ACC112 (cell line): ENCODE measurements around the gene TPRA1.

Experiments
- H2AFZ ChIP-seq: fragments of 200-600 bp; sonication (generic); one replicate; pipeline ENCODE4 v1.6.0; 2017; ENCODE audit warnings: antibody characterized with exemption, low read length; ENCODE audit not compliant: unreplicated experiment
- H3K27ac ChIP-seq: fragments of 200-600 bp; sonication (generic); 2 replicates; pipeline ENCODE4 v1.5.1; 2014; ENCODE audit warnings: low read depth, mild to moderate bottlenecking, antibody characterized with exemption, low read length, moderate library complexity
- H3K27me3 ChIP-seq: fragments of 200-600 bp; sonication (generic); 2 replicates; pipeline ENCODE4 v1.6.1; 2014; ENCODE audit warnings: mild to moderate bottlenecking, antibody characterized with exemption, low read length, moderate library complexity, mixed read lengths; ENCODE audit not compliant: insufficient read depth
- H3K36me3 ChIP-seq: fragments of 200-600 bp; sonication (generic); 2 replicates; pipeline ENCODE4 v1.6.1; 2016; ENCODE audit warnings: mild to moderate bottlenecking, antibody characterized with exemption, low read length, moderate library complexity, mixed read lengths; ENCODE audit not compliant: insufficient read depth
- H3K4me1 ChIP-seq: fragments of 200-600 bp; sonication (generic); one replicate; pipeline ENCODE4 v1.6.1; 2016; ENCODE audit warnings: low read length, mixed read lengths; ENCODE audit not compliant: insufficient read depth, unreplicated experiment, control insufficient read depth
- H3K4me3 ChIP-seq: fragments of 200-600 bp; sonication (generic); 2 replicates; pipeline ENCODE4 v1.5.1; 2014; ENCODE audit warnings: mild to moderate bottlenecking, low read depth, low read length
- H3K79me2 ChIP-seq: fragments of 200-600 bp; sonication (generic); one replicate; pipeline ENCODE4 v1.6.0; 2016; ENCODE audit warnings: low read length; ENCODE audit not compliant: control insufficient read depth, unreplicated experiment, insufficient read depth

The TPRA1 gene

GRCh38 chr3:127588806-127589577, 1.5 kb downstream of the TPRA1 start:
- no peak overlapping the region for H2AFZ ChIP-seq
- peaks cover 32% of the 10 kb centered on the region for H3K4me1 ChIP-seq
- H3K36me3 ChIP-seq: no peaks in the 10 kb centered on the region
- H3K27me3 ChIP-seq: no peaks in the 10 kb centered on the region
- H3K4me3 ChIP-seq: peak overlapping the region; percentile 98
- H3K79me2 ChIP-seq: peaks cover 57% of the 10 kb centered on the region
- H3K27ac ChIP-seq: peak overlapping the region; percentile 86

- Histone ChIP-seq H3K27ac (no peak overlapping the region), H2AFZ (no peak overlapping the region), H3K79me2 (peaks cover 64% of the 10 kb centered on the region), H3K27me3 (no peaks in the 10 kb centered on the region), H3K36me3 (no peaks in the 10 kb centered on the region), H3K4me3 (no peak overlapping the region), H3K4me1 (peaks cover 32% of the 10 kb centered on the region)
Observed at GRCh38 chr3:127587876-127588275, 2.7 kb downstream of the TPRA1 start.

- H3K27me3 ChIP-seq: no peaks in the 10 kb centered on the region
- H2AFZ ChIP-seq: no peak overlapping the region
- H3K4me3 ChIP-seq: no peak overlapping the region
- no peaks in the 10 kb centered on the region for H3K36me3 ChIP-seq
- no peak overlapping the region for H3K27ac ChIP-seq
- peaks cover 75% of the 10 kb centered on the region for H3K79me2 ChIP-seq
- H3K4me1 ChIP-seq: peaks cover 22% of the 10 kb centered on the region
Observed at GRCh38 chr3:127585813-127586413, 4.6 kb downstream of the TPRA1 start.

GRCh38 chr3:127585163-127585812, 5.2 kb downstream of the TPRA1 start:
- Histone ChIP-seq H3K4me1 (peaks cover 22% of the 10 kb centered on the region), H3K36me3 (no peaks in the 10 kb centered on the region), H3K4me3 (no peak overlapping the region), H3K27me3 (no peaks in the 10 kb centered on the region), H3K27ac (no peak overlapping the region), H2AFZ (no peak overlapping the region), H3K79me2 (peaks cover 80% of the 10 kb centered on the region)

- H2AFZ ChIP-seq: no peak overlapping the region
- H3K36me3 ChIP-seq: no peaks in the 10 kb centered on the region
- H3K4me3 ChIP-seq: no peak overlapping the region
- peaks cover 22% of the 10 kb centered on the region for H3K4me1 ChIP-seq
- H3K79me2 ChIP-seq: peaks cover 77% of the 10 kb centered on the region
- no peaks in the 10 kb centered on the region for H3K27me3 ChIP-seq
- H3K27ac ChIP-seq: no peak overlapping the region
Observed at GRCh38 chr3:127584734-127585133, 5.8 kb downstream of the TPRA1 start.

GRCh38 chr3:127580327-127581060, 10.0 kb downstream of the TPRA1 start:
- Histone ChIP-seq H2AFZ (no peak overlapping the region), H3K27ac (no peak overlapping the region), H3K27me3 (no peaks in the 10 kb centered on the region), H3K4me3 (no peak overlapping the region), H3K79me2 (peaks cover 45% of the 10 kb centered on the region), H3K4me1 (peaks cover 6% of the 10 kb centered on the region), H3K36me3 (0 out of 2 replicates have a peak, but pooled peaks cover 4% of the 10 kb centered on the region)

GRCh38 chr3:127578802-127579201, 11.7 kb downstream of the TPRA1 start:
- no peaks in the 10 kb centered on the region for H3K4me1 ChIP-seq
- no peak overlapping the region for H3K27ac ChIP-seq
- H3K36me3 ChIP-seq: peaks cover 10% of the 10 kb centered on the region; the same call in 1 of the 2 replicates
- H3K79me2 ChIP-seq: peaks cover 29% of the 10 kb centered on the region
- H3K4me3 ChIP-seq: no peak overlapping the region
- no peaks in the 10 kb centered on the region for H3K27me3 ChIP-seq
- no peak overlapping the region for H2AFZ ChIP-seq

- no peak overlapping the region for H3K27ac ChIP-seq
- H3K27me3 ChIP-seq: no peaks in the 10 kb centered on the region
- no peaks in the 10 kb centered on the region for H3K4me1 ChIP-seq
- H3K79me2 ChIP-seq: peaks cover 25% of the 10 kb centered on the region
- H3K4me3 ChIP-seq: no peak overlapping the region
- no peak overlapping the region for H2AFZ ChIP-seq
- peaks cover 15% of the 10 kb centered on the region; the same call in 1 of the 2 replicates for H3K36me3 ChIP-seq
Observed at GRCh38 chr3:127578168-127578567, 12.4 kb downstream of the TPRA1 start.

GRCh38 chr3:127577448-127577847, 13.1 kb downstream of the TPRA1 start:
- H3K4me3 ChIP-seq: no peak overlapping the region
- H3K27me3 ChIP-seq: no peaks in the 10 kb centered on the region
- peaks cover 15% of the 10 kb centered on the region; the same call in 1 of the 2 replicates for H3K36me3 ChIP-seq
- peaks cover 25% of the 10 kb centered on the region for H3K79me2 ChIP-seq
- no peak overlapping the region for H3K27ac ChIP-seq
- no peak overlapping the region for H2AFZ ChIP-seq
- H3K4me1 ChIP-seq: no peaks in the 10 kb centered on the region
